Parathyroid adenoma (tissue), 2 donors: Measurements from ENCODE around the gene MAP4K5.

Experiments
- H2AFZ ChIP-seq: fragments of 300-600 bp; sonication (generic); one replicate; pipeline ENCODE4 v1.7.0; 2017; ENCODE audit warnings: antibody characterized with exemption, mild to moderate bottlenecking
- H3K27ac ChIP-seq: fragments of 300-600 bp; sonication (generic); one replicate; pipeline ENCODE4 v1.7.0; 2017
- H3K27me3 ChIP-seq: fragments of 300-600 bp; sonication (generic); one replicate; pipeline ENCODE4 v1.7.0; 2017; ENCODE audit warnings: low read length; ENCODE audit not compliant: control insufficient read depth, insufficient read depth
- H3K36me3 ChIP-seq: fragments of 300-600 bp; sonication (generic); one replicate; pipeline ENCODE4 v1.7.0; 2017; ENCODE audit warnings: low read length; ENCODE audit not compliant: control insufficient read depth, insufficient read depth
- H3K4me1 ChIP-seq: fragments of 300-600 bp; sonication (generic); one replicate; pipeline ENCODE4 v1.7.0; 2017; ENCODE audit warnings: control low read depth
- H3K4me2 ChIP-seq: fragments of 300-600 bp; sonication (generic); one replicate; pipeline ENCODE4 v1.7.0; 2017; ENCODE audit warnings: low read length
- H3K4me3 ChIP-seq: fragments of 300-600 bp; sonication (generic); one replicate; pipeline ENCODE4 v1.7.0; 2017; ENCODE audit warnings: low read depth, low read length
- H3K79me2 ChIP-seq: fragments of 300-600 bp; sonication (generic); one replicate; pipeline ENCODE4 v1.7.0; 2017; ENCODE audit warnings: control low read depth
- H3K9ac ChIP-seq: fragments of 300-600 bp; sonication (generic); one replicate; pipeline ENCODE4 v1.7.0; 2017; ENCODE audit warnings: mild to moderate bottlenecking
- H3K9me3 ChIP-seq: fragments of 300-600 bp; sonication (generic); one replicate; pipeline ENCODE4 v1.7.0; 2017; ENCODE audit warnings: low read length; ENCODE audit not compliant: control insufficient read depth
- TF ChIP-seq, protein P1 (sequence below): fragments of 300-600 bp; sonication (generic); IDR thresholded peaks from one replicate; pipeline ENCODE4 v1.7.0; 2017; ENCODE audit warnings: antibody characterized with exemption, mild to moderate bottlenecking
- donor health status: primary hyperparathyroidism.

MAP4K5 gene

DNA sequence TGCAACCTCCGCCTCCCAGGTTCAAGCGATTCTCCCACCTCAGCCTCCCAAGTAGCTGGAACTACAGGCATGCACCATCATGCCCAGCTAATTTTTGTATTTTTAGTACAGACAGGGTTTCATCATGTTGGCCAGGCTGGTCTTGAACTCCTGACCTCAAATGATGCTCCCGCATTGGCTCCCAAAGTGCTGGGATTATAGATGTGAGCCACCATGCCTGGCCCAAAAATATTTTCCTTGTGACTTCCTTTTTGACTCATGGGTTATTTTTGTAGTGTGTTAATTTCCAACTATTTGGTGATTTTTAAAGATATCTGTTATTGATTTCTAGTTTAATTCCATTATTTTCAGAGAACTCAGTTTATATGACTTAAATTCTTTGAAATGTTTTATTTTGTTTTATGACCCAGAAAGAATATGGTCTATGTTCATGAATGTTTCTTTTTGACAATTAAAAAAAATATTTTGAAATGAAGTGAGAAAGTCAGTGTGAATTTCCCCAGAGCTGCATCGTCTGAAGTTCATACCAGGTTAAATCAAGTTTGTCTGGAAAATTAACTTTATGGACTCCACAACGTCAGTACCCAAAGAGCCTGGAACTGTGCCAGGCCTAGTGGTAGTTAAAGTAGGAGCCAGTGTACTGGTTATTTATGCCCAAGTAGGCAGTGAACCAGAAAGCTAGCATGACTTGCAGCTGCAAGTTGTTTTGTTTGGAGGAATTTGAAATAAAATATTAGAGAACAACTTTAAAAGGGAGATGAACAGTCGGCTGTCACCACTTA is 132.9 kb downstream of the MAP4K5 start:
- H3K79me2 ChIP-seq = no peaks in the 10 kb centered on the region
- TF ChIP-seq, protein P1, sequence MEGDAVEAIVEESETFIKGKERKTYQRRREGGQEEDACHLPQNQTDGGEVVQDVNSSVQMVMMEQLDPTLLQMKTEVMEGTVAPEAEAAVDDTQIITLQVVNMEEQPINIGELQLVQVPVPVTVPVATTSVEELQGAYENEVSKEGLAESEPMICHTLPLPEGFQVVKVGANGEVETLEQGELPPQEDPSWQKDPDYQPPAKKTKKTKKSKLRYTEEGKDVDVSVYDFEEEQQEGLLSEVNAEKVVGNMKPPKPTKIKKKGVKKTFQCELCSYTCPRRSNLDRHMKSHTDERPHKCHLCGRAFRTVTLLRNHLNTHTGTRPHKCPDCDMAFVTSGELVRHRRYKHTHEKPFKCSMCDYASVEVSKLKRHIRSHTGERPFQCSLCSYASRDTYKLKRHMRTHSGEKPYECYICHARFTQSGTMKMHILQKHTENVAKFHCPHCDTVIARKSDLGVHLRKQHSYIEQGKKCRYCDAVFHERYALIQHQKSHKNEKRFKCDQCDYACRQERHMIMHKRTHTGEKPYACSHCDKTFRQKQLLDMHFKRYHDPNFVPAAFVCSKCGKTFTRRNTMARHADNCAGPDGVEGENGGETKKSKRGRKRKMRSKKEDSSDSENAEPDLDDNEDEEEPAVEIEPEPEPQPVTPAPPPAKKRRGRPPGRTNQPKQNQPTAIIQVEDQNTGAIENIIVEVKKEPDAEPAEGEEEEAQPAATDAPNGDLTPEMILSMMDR = no peak
- no peak overlapping the region for H3K9ac ChIP-seq
- H3K36me3 ChIP-seq = no peaks in the 10 kb centered on the region
- H3K4me1 ChIP-seq = peaks cover 24% of the 10 kb centered on the region
- H2AFZ ChIP-seq = peak overlapping the region; percentile 44
- H3K4me3 ChIP-seq = no peak overlapping the region
- no peaks in the 10 kb centered on the region for H3K27me3 ChIP-seq
- H3K9me3 ChIP-seq = no peaks in the 10 kb centered on the region
- H3K4me2 ChIP-seq = peak overlapping the region; percentile 14
- peak overlapping the region; percentile 91 for H3K27ac ChIP-seq

DNA sequence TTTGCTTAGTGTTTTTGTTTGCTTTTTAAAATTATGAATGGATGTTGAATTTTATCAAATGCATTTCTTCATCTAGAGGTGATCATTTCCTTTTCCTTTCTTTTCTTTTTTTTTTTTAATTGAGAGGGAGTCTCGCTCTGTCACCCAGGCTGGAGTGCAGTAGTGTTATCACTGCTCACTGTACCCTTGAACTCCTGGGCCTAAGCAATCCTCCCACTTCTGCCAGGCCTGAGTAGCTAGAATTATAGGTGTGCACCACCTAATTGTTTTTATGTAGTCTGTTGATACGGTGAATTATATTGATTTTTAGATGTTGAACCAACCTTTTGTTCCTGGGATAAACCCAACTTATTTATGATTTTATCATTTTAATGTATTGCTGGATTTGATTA is 134.2 kb downstream of the MAP4K5 start:
- Histone ChIP-seq H3K79me2 (no peaks in the 10 kb centered on the region), H2AFZ (peak overlapping the region; percentile 68), H3K27ac (peak overlapping the region; percentile 80), H3K4me3 (no peak overlapping the region), H3K9ac (no peak overlapping the region), H3K27me3 (no peaks in the 10 kb centered on the region), H3K4me1 (peaks cover 20% of the 10 kb centered on the region), H3K4me2 (no peak overlapping the region), H3K9me3 (no peaks in the 10 kb centered on the region), H3K36me3 (no peaks in the 10 kb centered on the region)
- TF ChIP-seq, protein P1 = no peak

DNA sequence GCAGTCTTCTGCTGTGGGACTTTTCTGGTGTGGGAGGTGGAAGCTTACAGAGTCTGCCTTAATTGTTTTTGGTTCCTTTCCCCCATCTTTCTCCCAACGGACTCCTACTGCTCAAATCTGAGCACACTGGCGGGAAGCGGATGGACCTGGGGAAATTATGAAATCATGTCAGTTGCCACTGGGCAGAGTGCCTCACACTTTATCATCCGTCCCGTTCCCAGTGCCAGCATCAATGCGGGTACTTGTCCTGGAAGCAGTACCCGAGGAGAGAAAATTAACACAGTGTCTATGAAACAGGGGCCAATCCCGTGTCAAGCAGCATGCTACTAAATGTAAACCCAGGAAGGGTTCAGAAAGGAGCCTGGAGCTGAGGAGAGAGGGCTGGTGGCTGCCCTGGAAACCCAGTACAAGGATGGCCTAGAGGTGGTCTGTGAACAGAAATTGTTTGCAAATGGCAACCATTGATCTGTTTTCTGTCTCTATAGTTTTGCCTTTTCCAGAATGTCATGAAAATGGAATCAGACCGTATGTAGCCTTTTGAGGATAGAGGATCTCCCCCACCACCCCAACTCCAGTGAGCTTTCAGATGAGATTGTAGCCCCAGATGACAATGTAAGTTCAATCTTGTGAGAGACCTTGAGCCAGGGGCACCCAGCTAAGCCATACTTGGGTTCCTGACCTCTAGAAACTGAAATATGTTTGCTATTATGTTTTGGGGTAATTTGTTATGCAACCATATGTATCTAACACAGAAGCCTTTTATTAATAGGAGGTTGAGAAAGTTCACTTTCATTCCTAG is 134.8 kb downstream of the MAP4K5 start:
- Histone ChIP-seq H3K36me3 (no peaks in the 10 kb centered on the region), H3K79me2 (no peaks in the 10 kb centered on the region), H3K4me2 (peak overlapping the region; percentile 97), H3K4me1 (peaks cover 19% of the 10 kb centered on the region), H3K4me3 (peak overlapping the region; percentile 69), H3K27ac (peak overlapping the region; percentile 80), H3K27me3 (no peaks in the 10 kb centered on the region), H3K9ac (no peak overlapping the region), H2AFZ (peak overlapping the region; percentile 68), H3K9me3 (no peaks in the 10 kb centered on the region)
- TF ChIP-seq, protein P1 = no peak

DNA sequence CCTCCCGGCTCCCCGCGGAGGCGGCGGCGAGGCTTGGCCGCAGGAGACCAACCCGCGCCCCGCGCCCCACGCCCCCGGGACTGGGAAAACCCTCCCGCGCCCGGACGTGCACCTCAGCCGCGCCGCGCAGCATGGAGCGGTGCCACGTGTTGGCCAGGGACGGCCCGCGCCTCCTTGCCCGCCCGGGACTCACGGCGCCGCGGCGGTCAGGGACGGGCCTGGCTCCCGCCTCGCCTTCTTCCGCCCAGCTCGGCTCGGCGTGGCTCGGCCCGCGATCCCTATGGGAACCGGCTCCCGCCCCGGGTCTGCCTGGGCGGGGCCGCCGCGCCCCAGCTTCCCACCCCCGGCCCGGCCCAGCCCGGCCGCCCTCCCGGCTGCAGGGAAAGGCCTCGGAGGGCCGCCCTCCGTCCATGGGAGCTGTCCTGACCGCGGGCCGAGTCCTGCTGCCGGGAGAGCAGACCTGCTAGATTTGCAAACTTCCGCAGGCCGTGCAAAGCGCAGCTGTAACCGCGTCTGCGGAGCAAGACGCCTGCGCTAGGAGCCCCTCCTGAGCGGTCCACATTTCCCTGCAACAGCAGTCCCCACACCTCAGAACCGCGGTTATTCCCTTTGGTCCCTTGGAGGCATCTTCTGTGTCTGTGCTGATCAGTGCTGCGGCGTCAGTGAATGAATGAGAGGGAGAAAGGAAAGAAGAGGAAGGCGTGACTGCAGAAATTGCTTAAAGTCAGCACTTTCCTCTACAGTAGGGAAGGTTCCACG is 135.6 kb downstream of the MAP4K5 start, which contains the start of gene CDKL1:
CDKL1 (minus strand) TSS at position 251 of the 759 bp plus-strand sequence. CDS start 1,013 bp downstream, outside the sequence.
- no peak within 1 kb of the TSS for H3K9ac ChIP-seq
- H3K4me2 ChIP-seq = peak within 1 kb of the TSS; percentile 97
- H3K4me1 ChIP-seq = peaks cover 19% of the 10 kb centered on the region
- TF ChIP-seq, protein P1 = no peak
- H3K36me3 ChIP-seq = no peaks in the 10 kb centered on the region
- H2AFZ ChIP-seq = peak within 1 kb of the TSS; percentile 68
- no peaks in the 10 kb centered on the region for H3K27me3 ChIP-seq
- H3K79me2 ChIP-seq = no peaks in the 10 kb centered on the region
- H3K27ac ChIP-seq = peak within 1 kb of the TSS; percentile 80
- no peaks in the 10 kb centered on the region for H3K9me3 ChIP-seq
- H3K4me3 ChIP-seq = peak within 1 kb of the TSS; percentile 69
